ENCODE data around the gene LGALS9.
"Not testable (repeated sequence)": the region's sequence is repeated elsewhere in the genome, so short reads cannot be mapped to it uniquely, and the experiment has no call there.

Gene LGALS9

GRCh38 chr17:27665549-27665948 is 34.6 kb downstream of the LGALS9 start:
- no peak for TF ChIP-seq CTCF (conservative IDR thresholded peaks at IDR 0.05; ENCODE audit: low read length)
- no peak overlapping the region for H3K4me3 ChIP-seq (ENCODE audit: low read length)
- no peak for DNase-seq (ENCODE audit: low read depth)

- not testable (repeated sequence) for DNase-seq (ENCODE audit: low read depth); H3K4me3 ChIP-seq (ENCODE audit: low read length)
These were observed 35.3 kb downstream of the LGALS9 start for GRCh38 chr17:27666270-27666669.

GRCh38 chr17:27666831-27667560 is 36.0 kb downstream of the LGALS9 start:
- no peak for TF ChIP-seq CTCF (conservative IDR thresholded peaks at IDR 0.05; ENCODE audit: low read length)
- no peak overlapping the region for H3K4me3 ChIP-seq (ENCODE audit: low read length)
- DNase-seq (ENCODE audit: low read depth), result no peak

GRCh38 chr17:27667656-27668487 is 36.9 kb downstream of the LGALS9 start:
- no peak for TF ChIP-seq CTCF (conservative IDR thresholded peaks at IDR 0.05; ENCODE audit: low read length)
- DNase-seq (ENCODE audit: low read depth), result no peak
- no peak overlapping the region for H3K4me3 ChIP-seq (ENCODE audit: low read length)

- no peak for DNase-seq (ENCODE audit: low read depth)
- H3K4me3 ChIP-seq (ENCODE audit: low read length), result no peak overlapping the region
- TF ChIP-seq CTCF (conservative IDR thresholded peaks at IDR 0.05; ENCODE audit: low read length), result no peak
These were observed 37.5 kb downstream of the LGALS9 start for GRCh38 chr17:27668488-27668823.

- no peak overlapping the region for H3K4me3 ChIP-seq (ENCODE audit: low read length)
- no peak for DNase-seq (ENCODE audit: low read depth)
- TF ChIP-seq CTCF (conservative IDR thresholded peaks at IDR 0.05; ENCODE audit: low read length), result no peak
These were observed 38.1 kb downstream of the LGALS9 start for GRCh38 chr17:27669136-27669535.

- no peak for TF ChIP-seq CTCF (conservative IDR thresholded peaks at IDR 0.05; ENCODE audit: low read length)
- no peak overlapping the region for H3K4me3 ChIP-seq (ENCODE audit: low read length)
- no peak for DNase-seq (ENCODE audit: low read depth)
These were observed 38.9 kb downstream of the LGALS9 start for GRCh38 chr17:27669850-27670249.

Data from AG10803 (cell line).